HG02759 (cell line): Measurements from ENCODE around the gene RPL31.

Source experiments
- ATAC-seq: cut with Tn5 transposase; IDR thresholded peaks from one replicate; pipeline ENCODE4 v1.9.1; 2021; ENCODE audit warnings: mild to moderate bottlenecking, moderate library complexity; ENCODE audit not compliant: unreplicated experiment

RPL31 gene

DNA sequence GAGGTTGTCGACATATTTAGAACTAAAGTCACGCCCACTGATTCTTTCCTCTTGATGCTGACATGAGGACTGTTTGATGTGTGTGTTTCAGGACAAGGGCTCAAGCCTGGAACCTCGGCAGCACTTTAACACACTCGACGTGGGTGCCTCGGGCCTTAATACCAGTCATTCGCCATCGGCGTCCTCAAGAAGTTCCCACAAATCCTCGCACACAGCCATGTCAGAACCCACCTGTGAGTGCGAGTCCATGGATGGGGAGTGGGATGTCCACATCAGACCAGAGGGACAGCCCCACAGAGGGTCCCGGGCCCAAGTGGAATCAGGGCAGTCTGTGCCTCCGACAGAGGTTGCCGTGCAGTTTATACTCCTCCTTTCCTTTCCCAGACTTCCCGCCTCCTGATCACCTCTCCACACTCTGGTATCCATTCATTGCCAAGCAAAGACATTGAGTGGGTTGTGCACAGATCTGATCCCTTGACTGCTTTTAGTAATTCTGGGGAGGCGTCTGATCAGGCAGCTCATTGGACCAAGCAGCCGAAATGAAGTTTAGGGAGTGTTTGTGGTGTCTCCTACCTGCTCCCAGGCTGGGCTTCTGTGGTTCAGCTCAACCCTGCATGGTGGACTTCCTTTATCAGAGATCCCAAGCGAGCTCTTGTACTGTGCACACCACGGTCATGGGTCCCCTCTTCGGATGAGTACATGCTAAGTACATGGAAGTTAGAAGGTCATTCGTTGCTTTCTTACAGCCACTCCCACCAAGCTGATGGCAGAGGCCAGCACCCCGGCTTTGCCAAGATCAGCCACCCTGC is 27.2 kb upstream of the RPL31 start:
- no peak for ATAC-seq

DNA sequence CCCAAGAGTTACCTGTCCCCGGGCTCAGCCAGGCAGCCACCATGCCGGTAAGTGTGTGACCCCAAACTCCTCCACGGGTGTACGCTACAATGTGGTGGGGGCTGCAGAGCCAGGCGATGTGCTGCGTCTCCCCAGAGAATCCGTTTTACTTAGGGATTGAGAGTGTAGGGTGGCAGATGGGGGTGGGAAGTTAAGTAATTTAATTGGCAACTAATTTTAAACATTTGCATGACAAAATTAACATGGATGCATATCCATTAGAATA is 26.6 kb upstream of the RPL31 start:
- no peak for ATAC-seq

DNA sequence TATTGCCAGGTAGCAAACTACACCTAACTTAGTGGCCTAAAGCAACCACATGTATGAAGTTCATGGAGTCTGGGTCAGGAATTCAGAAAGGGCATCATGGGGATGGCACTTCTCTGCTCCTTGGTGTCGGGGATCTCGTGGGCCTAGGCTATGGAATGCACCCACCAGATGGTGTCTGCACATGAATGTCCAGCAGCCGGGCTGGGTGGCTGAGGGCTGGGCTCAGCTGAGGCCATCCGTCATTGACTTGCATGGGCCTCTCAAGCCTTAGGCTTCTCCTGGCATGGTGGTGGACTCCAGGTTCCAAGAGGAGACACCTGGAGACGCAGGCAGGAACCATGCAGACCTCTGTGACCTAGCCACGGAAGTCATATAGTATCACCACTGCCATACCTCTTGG is 26.0 kb upstream of the RPL31 start:
- ATAC-seq = no peak

DNA sequence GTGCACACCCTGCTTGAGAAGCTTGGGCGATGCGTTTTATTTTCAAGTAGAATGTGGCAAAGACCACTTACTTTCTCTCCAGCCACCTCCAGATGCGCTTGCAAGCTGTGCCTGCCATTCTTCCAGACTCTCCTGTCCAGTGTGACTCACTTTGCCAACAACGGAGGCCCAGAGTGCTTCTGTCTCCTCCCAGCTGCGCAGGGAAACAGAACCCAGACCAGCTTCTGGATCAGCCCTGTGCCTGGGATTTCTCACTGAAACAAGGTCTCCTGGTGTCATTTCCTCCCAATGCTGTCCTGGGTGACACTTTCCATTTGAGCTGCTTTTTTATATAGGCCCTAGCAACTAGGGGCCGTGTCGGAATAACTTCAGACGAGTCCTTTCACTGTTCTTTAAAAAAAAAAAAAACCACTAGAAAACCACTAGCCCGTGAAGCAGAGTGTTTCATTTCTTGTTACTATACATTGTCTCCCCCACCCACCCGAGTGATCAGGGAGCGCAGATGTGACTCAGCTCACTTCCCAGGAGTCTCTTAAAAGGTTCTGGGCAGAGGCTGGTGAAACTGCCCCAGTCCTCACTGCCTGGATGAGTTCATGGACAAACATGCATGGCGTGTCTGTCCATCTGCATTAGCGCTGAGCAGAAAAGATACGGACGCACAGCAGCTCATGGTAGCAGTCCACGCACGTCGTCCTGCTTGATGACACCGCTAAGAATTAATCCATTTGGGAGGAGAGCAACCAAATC is 25.3 kb upstream of the RPL31 start:
- ATAC-seq = peak; percentile 87

DNA sequence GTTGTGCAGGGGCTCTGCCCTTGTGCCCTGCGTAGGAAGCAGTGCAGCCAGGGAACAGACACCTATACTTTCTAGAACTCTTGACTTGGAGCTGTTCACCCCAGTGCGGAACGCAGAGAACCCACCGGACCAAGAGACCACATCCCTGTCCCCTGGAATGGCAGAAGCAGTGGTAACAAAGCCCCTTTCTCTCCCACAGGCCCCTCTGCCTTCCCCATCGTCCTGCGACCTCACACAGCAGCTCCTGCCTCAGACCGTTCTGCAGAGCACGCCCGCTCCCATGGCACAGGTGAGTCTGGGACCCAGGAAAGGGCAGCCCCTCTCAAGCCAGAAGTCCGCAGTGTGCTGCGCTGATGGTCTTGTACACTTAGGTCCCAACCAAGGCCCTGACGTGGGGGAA is 24.6 kb upstream of the RPL31 start:
- no peak for ATAC-seq

DNA sequence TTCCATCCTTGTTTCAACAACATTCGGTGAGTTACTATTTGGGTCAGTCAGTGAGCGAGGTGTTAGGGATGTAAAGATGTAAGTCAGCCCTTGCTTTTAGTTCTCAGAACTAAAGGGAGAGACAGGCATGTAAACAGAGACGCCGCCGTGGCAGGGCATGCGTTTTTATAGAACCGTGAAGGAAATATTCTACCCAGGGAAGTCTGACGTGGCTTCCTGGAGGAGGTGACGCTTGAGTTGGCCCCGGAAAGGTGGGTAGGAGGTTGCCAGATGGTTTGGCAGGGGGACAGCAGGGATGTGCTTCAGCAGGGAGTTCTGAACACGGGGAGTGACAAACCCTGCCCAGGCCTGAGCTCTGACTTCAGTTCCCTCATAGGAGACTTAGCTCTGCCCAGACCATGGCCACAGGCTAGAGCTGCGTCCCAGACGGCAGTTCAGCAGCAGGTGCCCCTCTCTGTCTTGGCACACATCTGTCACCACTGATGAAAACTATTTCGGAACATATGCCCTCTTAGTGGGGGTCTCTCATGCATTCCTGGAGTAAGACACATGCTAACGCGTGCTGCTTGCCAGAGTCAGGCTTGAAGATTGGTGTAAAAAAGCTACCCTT is 23.4 kb upstream of the RPL31 start:
- no peak for ATAC-seq

DNA sequence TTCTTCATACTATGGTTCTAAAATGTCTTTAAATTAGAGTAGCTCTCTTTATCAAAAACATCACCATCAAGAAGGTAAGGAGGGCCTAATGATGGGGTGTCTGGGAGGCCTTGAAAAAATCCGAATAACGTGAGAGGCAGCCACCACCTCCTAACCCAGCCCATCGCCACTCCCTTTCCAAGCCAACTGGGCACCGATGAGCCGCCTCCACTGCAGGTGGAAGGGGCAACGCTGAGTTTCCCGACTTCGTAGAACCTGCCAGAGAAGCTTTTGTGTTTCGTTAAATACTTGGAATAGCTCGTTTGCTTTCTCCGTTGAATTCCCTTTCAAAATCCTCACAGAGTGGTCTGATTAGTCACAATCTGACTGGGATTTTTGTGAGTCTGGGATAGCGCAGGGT is 22.0 kb upstream of the RPL31 start:
- ATAC-seq = no peak

DNA sequence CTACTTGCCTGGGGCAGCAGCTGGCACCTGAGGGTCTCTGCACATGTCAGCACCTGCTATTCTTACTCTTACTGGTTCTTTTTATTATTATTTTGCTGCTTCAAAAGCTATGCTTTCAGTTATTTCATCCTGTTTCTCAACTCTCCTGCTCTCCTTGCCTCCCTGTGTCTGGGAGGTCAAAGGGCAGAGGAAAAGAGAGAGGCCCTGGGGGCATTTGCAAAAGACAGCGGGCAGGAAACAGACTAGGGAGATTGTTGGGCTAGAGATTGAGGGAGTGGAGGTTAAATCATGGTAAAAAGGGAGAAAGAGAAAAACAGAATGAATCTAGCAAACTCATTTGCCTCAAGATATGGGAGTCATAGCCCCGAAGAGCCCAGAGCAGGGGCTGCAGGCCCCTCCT is 21.1 kb upstream of the RPL31 start:
- ATAC-seq = no peak

DNA sequence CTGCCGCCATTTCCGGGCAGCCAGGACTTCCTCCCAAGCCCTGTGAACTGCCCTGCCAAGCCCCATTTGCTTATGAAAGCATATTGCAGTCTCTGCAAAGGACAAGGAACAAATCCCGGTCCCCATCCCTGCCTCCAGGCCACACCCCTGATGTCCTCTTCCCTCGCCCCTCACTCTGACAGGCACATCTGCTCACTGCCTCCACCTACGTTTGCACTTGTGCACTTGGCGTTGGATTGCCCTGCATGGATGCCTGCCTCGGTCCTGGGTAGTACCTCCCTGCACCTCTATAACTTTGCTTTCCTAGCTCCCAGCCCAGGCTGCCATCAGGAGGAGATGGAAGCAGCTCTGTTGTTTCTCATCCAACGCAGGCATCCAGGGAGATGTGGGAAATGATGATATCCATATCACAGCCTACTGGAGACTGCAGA is 19.6 kb upstream of the RPL31 start:
- ATAC-seq = no peak

DNA sequence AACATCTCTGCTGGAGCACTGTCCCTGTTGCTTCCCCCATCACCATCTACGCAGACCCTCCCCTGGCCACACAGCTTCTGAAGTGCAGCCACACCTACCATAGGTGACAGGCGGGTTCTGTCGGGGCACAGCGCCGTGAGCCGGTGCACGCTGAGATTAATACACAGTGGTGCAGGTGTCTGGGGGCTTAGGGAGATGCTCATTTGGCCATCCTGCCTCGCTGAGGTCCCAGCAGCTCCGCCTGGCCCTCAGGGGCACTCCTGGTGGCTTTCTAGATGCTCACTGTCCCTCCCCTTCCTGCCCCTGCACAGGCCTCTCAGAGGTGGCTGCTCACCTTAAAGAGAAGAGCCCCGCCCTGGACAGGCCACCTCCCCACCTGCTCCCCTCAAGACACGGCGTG is 18.9 kb upstream of the RPL31 start:
- ATAC-seq = no peak

DNA sequence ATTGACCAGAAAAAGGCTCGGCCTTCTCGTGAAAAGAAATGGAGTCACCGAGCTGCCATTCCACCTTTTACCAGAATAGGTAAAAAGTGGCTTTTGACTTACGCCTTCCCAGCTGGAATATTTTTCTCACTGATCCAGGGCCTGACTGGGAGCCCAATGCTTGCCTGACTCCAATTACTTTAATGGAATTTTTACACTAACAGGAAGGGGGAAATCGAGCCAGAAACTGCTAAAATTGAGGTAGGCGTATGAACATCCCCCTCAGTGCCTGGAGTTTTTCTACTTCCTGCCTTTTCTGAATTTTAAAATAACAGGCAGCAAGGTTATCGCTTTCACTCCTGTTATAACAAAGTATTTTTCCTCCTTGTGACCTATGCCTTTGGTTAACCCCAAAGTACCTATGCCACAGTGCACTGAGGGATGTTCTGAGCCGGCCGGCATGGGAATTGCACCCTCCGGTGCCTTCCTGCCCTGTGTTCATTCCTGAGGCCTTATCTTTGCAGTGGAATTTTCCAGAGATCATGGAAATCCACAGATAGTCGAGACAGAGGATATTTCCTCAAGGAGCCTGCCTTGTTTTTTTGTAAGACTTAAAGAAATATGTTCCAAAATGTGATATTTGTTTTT is 18.3 kb upstream of the RPL31 start:
- ATAC-seq = no peak

DNA sequence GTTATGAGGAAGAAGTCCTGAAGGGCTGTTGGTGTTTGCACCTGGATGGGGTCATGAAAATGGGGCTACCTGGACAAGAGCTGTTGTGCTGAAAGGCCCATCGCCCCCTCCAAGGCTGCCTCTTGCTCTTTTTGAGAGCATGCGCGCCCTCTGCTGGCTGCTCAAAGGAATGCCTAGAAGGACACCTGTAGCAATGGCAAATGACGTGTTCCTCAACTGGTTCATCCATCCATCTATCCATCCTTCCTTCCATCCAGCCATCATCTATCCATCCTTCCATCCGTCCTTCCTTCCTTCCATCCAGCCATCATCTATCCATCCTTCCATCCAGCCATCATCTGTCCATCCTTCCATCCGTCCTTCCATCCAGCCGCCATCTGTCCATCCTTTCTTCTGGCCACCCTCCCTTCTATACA is 17.2 kb upstream of the RPL31 start:
- peak; percentile 75 for ATAC-seq

DNA sequence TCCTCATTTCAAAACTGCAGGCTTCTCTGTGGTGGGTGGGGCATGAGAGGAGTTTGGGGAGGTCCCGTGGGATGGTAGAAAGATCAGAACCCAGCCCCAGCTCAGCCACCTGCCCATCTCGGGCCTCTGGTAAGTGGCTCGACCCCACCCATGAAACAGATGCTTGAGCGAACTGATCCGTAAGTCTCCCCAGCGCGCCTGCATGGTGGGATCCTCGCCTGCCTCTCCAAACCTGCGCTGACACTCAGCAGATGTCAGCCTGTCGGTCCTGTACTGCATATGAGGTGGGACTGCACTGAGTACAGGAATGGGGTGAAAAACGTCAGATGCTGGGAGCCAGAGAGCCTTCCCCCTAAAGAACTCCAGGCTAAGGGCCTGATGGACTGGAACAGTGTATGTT is 15.9 kb upstream of the RPL31 start:
- ATAC-seq = no peak

DNA sequence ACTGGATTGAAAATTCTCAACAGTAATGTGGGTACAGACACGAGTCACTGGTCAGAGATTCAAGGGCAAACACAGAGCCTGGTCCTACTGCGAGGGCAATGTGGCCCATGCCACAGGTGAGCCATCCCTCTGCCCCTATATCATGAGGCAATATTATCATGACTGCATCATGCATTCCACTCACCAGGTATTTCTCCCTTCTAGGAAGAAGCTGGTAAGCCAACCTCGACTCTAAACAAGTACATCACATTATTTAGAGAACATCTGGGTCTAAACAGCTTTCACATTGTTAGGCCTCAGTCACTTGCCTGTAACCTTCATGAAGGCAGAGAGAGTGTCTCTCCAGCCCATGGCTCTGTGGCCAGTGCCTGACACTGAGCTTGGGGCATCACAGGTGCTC is 14.6 kb upstream of the RPL31 start:
- no peak for ATAC-seq

DNA sequence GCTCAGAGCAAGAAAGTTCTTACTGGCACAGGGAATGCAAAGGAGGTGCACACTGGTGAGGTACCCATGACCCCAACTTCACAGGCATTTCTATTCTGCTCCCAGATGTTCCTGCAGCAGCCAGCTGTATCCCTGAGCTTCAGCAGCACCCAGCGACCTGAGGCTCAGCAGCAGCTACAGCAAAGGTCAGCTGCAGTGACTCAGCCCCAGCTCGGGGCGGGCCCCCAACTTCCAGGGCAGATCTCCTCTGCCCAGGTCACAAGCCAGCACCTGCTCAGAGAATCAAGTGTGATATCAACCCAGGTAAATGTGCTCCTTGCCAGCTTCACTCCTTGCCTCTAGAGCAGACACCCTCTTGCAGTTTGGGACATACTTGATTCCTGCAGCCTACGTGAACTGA is 14.1 kb upstream of the RPL31 start:
- ATAC-seq = no peak

DNA sequence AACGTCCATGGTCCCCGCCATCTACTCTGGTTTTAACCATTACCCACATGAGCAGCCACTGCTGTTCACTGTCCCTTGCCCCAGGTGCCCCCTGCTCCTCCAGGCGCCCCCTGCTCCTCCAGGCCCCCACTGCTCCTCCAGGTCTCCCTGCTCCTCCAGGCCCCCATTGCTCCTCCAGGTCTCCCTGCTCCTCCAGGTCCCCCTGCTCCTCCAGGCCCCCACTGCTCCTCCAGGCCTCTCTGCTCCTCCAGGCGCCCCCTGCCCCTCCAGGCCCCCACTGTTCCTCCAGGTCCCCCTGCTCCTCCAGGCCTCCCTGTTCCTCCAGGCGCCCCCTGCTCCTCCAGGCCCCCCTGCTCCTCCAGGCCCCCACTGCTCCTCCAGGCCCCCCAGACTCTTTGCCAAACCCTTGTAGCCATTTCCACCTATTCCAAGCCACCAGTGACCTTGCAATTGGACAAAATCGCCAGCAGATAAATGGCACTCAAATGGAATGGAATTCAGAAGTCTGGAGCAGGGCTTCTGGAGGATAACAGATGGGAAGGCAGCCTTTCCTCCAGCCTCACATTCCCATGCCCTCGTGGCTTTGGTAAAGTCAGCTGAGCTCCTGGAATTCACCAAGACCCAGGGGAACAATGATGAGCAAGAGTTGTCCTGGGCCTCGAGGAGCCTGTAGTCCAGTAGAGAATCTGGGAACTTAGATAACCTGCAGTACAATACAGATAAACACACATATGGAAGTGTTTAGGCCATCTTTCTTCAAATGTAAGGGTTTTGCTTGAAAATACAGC is 13.3 kb upstream of the RPL31 start:
- ATAC-seq = no peak

DNA sequence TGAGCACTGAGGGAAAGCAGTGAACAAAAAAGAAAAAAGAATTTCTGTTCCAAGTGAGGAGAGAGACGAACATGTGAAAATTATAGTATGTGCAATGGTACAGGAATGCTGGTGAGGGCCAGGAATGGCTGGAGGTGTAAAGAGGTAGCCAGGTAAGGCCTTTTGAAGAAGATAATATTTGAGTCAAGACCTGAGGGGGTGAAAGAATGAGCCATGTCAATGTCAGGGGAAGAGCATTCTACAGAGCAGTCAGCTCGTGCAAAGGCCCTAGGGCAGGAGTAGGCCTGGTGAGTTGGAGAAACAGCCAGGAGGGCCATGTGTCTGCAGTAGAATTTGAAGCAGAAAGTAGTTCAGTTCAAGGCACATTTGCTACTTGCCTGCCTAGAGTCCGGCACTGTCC is 12.4 kb upstream of the RPL31 start:
- ATAC-seq = no peak

DNA sequence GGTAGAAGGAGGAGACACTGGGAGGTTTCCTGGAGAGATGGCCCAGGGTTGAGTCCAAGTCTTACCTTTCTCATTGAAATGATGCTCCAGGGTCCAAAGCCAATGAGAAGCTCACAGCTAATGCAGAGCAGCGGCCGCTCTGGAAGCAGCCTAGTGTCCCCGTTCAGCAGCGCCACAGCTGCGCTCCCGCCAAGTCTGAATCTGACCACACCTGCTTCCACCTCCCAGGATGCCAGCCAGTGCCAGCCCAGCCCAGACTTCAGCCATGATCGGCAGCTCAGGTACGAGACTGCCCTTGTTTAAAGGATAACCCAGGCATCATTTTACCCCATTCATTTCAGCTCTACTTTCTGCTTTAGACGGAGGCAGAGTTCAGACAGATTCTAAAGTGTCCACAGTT is 11.9 kb upstream of the RPL31 start:
- no peak for ATAC-seq

DNA sequence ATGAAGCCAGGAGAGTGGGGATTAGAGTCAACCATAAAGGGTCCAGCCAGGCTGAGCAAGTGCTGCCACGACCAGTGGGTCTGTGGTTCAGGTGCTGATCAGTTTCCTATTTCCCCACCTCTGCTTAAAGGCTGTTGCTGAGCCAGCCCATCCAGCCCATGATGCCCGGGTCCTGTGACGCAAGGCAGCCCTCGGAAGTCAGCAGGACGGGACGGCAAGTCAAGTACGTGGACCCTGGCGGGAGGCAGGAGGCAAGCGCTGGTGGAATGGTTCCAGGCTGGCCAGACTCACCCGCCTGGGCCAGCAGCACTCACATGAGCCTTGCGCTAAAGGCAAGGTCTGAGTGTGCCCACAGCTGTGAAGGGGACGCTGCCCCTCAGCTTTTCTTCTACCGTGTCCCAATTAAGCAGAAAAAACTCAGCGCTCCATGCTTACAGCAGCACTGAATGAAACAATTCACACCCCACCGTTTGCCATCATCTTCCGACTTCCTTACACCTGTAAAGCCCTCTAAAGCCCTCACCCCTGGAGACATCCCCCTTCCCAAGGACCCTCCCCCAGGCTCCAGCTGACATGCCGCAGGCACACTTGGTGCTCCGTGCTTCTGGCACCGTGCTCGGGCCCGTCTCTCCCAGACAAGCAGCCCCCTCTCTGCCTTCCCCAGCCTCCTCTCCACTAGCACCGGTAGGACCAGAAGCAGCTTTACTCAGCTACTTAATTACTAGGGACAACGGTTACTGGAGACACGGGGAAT is 11.3 kb upstream of the RPL31 start:
- no peak for ATAC-seq

DNA sequence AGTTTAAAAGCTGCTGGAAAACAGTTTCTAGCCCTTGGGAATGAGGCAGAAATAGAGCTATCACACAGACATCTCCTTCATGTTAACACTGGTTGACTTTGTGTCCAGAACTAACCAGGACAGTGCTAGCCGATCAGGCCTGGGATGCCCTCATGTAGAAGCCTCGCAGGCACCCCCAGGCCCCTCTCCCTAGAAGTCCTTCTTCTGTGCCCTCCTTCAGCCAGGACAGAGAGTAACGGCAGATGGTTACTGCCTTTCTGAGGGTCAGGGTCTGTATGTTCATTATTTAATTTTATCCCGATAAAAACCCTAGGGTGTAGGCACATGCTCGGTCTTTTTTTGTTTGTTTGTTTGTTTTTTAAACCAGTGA is 10.7 kb upstream of the RPL31 start:
- no peak for ATAC-seq
